SK-N-SH (cell line): ENCODE results near the gene NOS1.

Experiments used
- CTCF ChIP-seq: fragments of 200-600 bp; sonication (generic); IDR thresholded peaks from 2 replicates; pipeline ENCODE4 v1.6.1; 2017; ENCODE audit warnings: antibody characterized with exemption, mild to moderate bottlenecking, moderate library complexity
- EP300 ChIP-seq, 2 experiments: IDR thresholded peaks; 2 replicates each; pipeline versions ENCODE4 v1.4.0 to v1.6.1; 2012; ENCODE audit warnings: borderline replicate concordance in 1 of 2, low read depth in 1 of 2, low read length in 1 of 2
- MAX ChIP-seq: IDR thresholded peaks from 2 replicates; pipeline ENCODE4 v1.4.0; 2012; ENCODE audit warnings: low read depth
- MXI1 ChIP-seq: IDR thresholded peaks from 2 replicates; pipeline ENCODE4 v1.6.1; 2012; ENCODE audit warnings: mild to moderate bottlenecking, low read depth, low read length, improper control_type of control experiment
- POLR2AphosphoS5 ChIP-seq: IDR thresholded peaks from 2 replicates; pipeline ENCODE4 v1.6.1; 2012; ENCODE audit warnings: low read depth, low read length
- SMC3 ChIP-seq: IDR thresholded peaks from 2 replicates; pipeline ENCODE4 v1.6.1; 2012; ENCODE audit warnings: low read depth, low read length, improper control_type of control experiment
- TCF12 ChIP-seq: IDR thresholded peaks from 2 replicates; pipeline ENCODE4 v1.4.0; 2012
- USF2 ChIP-seq: fragments of 150-350 bp; IDR thresholded peaks from 2 replicates; pipeline ENCODE4 v1.6.1; 2017; ENCODE audit warnings: antibody characterized with exemption, low read length, low read depth, borderline replicate concordance
- YY1 ChIP-seq: IDR thresholded peaks from 2 replicates; pipeline ENCODE4 v1.4.0; 2012; ENCODE audit warnings: low read depth, mild to moderate bottlenecking

- TF ChIP-seq TCF12 (no peak), MAX (no peak), SMC3 (no peak), MXI1 (no peak), EP300 (IDR thresholded peaks at IDR 0.05; ENCODE audit: borderline replicate concordance in 1 of 2, low read depth in 1 of 2, low read length in 1 of 2) (no peak), POLR2AphosphoS5 (no peak), YY1 (no peak), USF2 (no peak), CTCF (no peak)
These were observed 18.1 kb downstream of the NOS1 start for GRCh38 chr12:117343296-117343695.
